COLO668 (cell line): ENCODE measurements around the gene MARCO.
A peak's percentile ranks its signal among the peaks of the same experiment; 100 is the strongest.
"Not testable (repeated sequence)": the region's sequence is repeated elsewhere in the genome, so short reads cannot be mapped to it uniquely, and the experiment has no call there.

Experiments used
- DNase-seq: peaks from one replicate; lab custom pipeline; 2025; ENCODE audit not compliant: unreplicated experiment; lab: John Stamatoyannopoulos, UW

MARCO gene

DNA sequence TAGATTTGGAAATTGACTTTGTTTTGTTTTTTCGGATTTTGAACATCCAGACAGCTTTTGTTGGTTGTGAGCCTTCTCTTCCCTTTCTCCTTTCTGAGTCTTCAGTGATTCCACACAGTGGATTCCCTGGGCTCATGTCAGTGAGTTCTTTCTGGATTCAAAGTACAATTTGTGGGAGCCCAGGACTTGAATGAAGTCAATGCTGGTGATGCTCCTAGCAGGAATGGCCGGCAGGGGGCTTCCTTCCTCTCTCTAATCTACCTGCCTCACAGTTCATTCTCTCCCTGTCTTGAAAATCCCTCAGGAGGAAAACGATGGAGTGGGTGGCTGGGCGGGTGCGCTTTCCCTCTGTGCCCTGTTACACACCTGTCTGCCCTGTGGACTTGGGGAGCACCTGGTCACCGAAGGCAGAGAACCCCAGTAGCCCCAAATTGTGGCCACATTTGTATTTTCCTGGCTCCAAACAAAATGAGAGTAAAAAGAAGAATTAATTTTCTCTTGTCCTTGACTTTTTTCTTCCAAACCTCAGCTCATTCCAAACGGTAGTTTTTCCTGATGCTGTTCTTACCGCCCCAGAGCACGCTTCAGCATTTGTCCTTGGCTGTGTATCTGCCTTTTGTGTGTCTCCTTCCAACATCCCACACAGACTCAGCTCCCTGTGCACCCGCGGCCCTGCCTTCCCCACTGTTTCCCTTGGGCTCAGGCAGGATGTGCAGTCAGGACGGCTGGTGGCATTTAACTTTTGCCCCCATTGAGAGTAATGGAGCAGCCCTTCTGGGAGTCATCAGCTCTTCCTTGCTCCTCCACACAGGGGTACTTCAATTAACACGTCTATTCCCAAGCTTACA is 86.6 kb downstream of the MARCO start:
- peak; percentile 39 for DNase-seq

GRCh38 chr2:119029297-119029696 is 87.3 kb downstream of the MARCO start:
- no peak for DNase-seq

GRCh38 chr2:119037922-119038321 is 95.9 kb downstream of the MARCO start:
- DNase-seq, result not testable (repeated sequence)

GRCh38 chr2:119040730-119041129 is 98.7 kb downstream of the MARCO start:
- no peak for DNase-seq
